Liver (tissue), 3 donors: ENCODE data around the gene LSM12.

ENCODE experiments used
- GABPA ChIP-seq, 2 donors: IDR thresholded peaks in 1 of 2; conservative IDR thresholded peaks in 1 of 2; 2 replicates each; pipeline ENCODE4 v1.6.1; 2016; ENCODE audit warnings: antibody characterized with exemption in 2 of 2, mild to moderate bottlenecking in 1 of 2, moderate library complexity in 1 of 2
- JUND ChIP-seq, 2 donors: IDR thresholded peaks; 2 replicates each; pipeline ENCODE4 v1.6.1; 2016; ENCODE audit warnings: antibody characterized with exemption in 2 of 2
- SP1 ChIP-seq: IDR thresholded peaks from 2 replicates; pipeline ENCODE4 v1.6.1; 2018; ENCODE audit warnings: antibody characterized with exemption, mild to moderate bottlenecking
- TAF1 ChIP-seq: conservative IDR thresholded peaks from 2 replicates; pipeline ENCODE4 v1.6.1; 2016; ENCODE audit warnings: antibody characterized with exemption, mild to moderate bottlenecking
- TF ChIP-seq, protein P1 (sequence below): fragments of 150-350 bp; IDR thresholded peaks from 2 replicates; pipeline ENCODE4 v1.5.1; 2017; ENCODE audit warnings: improper control_type of control experiment, low read depth, low read length; ENCODE audit not compliant: missing input control
- TF ChIP-seq, protein P2 (sequence below): IDR thresholded peaks from 2 replicates; pipeline ENCODE4 v1.6.1; 2016; ENCODE audit warnings: antibody characterized with exemption, mild to moderate bottlenecking
- donor health status: healthy.
- donor health status: healthy.

- TF ChIP-seq TAF1 = no peak
- TF ChIP-seq, protein P1, sequence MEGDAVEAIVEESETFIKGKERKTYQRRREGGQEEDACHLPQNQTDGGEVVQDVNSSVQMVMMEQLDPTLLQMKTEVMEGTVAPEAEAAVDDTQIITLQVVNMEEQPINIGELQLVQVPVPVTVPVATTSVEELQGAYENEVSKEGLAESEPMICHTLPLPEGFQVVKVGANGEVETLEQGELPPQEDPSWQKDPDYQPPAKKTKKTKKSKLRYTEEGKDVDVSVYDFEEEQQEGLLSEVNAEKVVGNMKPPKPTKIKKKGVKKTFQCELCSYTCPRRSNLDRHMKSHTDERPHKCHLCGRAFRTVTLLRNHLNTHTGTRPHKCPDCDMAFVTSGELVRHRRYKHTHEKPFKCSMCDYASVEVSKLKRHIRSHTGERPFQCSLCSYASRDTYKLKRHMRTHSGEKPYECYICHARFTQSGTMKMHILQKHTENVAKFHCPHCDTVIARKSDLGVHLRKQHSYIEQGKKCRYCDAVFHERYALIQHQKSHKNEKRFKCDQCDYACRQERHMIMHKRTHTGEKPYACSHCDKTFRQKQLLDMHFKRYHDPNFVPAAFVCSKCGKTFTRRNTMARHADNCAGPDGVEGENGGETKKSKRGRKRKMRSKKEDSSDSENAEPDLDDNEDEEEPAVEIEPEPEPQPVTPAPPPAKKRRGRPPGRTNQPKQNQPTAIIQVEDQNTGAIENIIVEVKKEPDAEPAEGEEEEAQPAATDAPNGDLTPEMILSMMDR = no peak
- no peak for TF ChIP-seq GABPA (IDR thresholded peaks at IDR 0.05 in 1 of 2, conservative IDR thresholded peaks at IDR 0.05 in 1 of 2)
- TF ChIP-seq, protein P2, sequence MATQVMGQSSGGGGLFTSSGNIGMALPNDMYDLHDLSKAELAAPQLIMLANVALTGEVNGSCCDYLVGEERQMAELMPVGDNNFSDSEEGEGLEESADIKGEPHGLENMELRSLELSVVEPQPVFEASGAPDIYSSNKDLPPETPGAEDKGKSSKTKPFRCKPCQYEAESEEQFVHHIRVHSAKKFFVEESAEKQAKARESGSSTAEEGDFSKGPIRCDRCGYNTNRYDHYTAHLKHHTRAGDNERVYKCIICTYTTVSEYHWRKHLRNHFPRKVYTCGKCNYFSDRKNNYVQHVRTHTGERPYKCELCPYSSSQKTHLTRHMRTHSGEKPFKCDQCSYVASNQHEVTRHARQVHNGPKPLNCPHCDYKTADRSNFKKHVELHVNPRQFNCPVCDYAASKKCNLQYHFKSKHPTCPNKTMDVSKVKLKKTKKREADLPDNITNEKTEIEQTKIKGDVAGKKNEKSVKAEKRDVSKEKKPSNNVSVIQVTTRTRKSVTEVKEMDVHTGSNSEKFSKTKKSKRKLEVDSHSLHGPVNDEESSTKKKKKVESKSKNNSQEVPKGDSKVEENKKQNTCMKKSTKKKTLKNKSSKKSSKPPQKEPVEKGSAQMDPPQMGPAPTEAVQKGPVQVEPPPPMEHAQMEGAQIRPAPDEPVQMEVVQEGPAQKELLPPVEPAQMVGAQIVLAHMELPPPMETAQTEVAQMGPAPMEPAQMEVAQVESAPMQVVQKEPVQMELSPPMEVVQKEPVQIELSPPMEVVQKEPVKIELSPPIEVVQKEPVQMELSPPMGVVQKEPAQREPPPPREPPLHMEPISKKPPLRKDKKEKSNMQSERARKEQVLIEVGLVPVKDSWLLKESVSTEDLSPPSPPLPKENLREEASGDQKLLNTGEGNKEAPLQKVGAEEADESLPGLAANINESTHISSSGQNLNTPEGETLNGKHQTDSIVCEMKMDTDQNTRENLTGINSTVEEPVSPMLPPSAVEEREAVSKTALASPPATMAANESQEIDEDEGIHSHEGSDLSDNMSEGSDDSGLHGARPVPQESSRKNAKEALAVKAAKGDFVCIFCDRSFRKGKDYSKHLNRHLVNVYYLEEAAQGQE = no peak
- TF ChIP-seq JUND (IDR thresholded peaks at IDR 0.05) = no peak
- no peak for TF ChIP-seq SP1
Observed at GRCh38 chr17:44105483-44105882, 39.0 kb upstream of the LSM12 start.
